GM10248 (cell line): ENCODE data around the gene XPO5.

Experiments
- CTCF ChIA-PET: fragments of 300-600 bp; sonication (Branson Sonifier 250); formaldehyde crosslinking; extraction: SDS; loops from one replicate; lab custom pipeline; 2021; ENCODE audit warnings: antibody characterized with exemption; lab: Yijun Ruan, JAX
- POLR2A ChIA-PET: fragments of 350-650 bp; sonication (Branson Sonifier 250); formaldehyde crosslinking; extraction: SDS; loops from one replicate; lab custom pipeline; 2020; ENCODE audit warnings: antibody characterized with exemption; lab: Yijun Ruan, JAX
- DNase-seq: peaks from one replicate; pipeline ENCODE4 v3.0.0; 2012; ENCODE audit errors: extremely low spot score
- CTCF ChIP-seq: IDR thresholded peaks from 2 replicates; pipeline ENCODE4 v1.5.1; 2012; ENCODE audit warnings: mild to moderate bottlenecking, low read depth; ENCODE audit errors: extremely low read depth, missing control alignments, control extremely low read depth

XPO5 gene

GRCh38 chr6:43475516-43475915, 100.3 kb downstream of the XPO5 start:
- TF ChIP-seq CTCF: no peak
- ChIA-PET CTCF (interaction anchor here (4.0 kb wide), 1 partner anchor 31 kb away, joined by 21 read pairs; no protein-coding TSS in a partner anchor), POLR2A (no interaction called here)
- no peak for DNase-seq

GRCh38 chr6:43472515-43472914, 103.3 kb downstream of the XPO5 start:
- no peak for TF ChIP-seq CTCF
- ChIA-PET POLR2A (no interaction called here), CTCF (interaction anchor here (1.3 to 2.0 kb wide), 4 partner anchors 19 to 208 kb away, joined by 3 to 15 read pairs (median 4); no protein-coding TSS in a partner anchor)
- DNase-seq: no peak
